Upper lobe of left lung (tissue), 4 donors: ENCODE measurements around the gene SYDE1.

ENCODE experiments used
- CTCF ChIP-seq, 6 experiments: fragments of 450-650 bp in 4 of 6; fragments of 200-600 bp in 2 of 6; sonication (generic) in 2 of 6; IDR thresholded peaks; one replicate each; pipeline ENCODE4 v1.5.1; 2016 to 2019; ENCODE audit warnings: antibody characterized with exemption in 6 of 6
- POLR2A ChIP-seq, 4 donors: fragments of 450-650 bp; IDR thresholded peaks; one replicate each; pipeline ENCODE4 v1.5.1; 2016 to 2017; ENCODE audit warnings: antibody characterized with exemption in 4 of 4, mild to moderate bottlenecking in 2 of 4

GRCh38 chr19:15104411-15104810 lies 2.8 kb upstream of the SYDE1 start:
- no peak for TF ChIP-seq CTCF (IDR thresholded peaks at IDR 0.05)
- no peak for TF ChIP-seq POLR2A (IDR thresholded peaks at IDR 0.05)
